ENCODE data around the gene CLDN4.

The CLDN4 gene

GRCh38 chr7:73870041-73870492 is 39.3 kb downstream of the CLDN4 start:
- H3K4me3 ChIP-seq (ENCODE audit: low read depth, low read length): no peak overlapping the region
- TF ChIP-seq, protein P1, sequence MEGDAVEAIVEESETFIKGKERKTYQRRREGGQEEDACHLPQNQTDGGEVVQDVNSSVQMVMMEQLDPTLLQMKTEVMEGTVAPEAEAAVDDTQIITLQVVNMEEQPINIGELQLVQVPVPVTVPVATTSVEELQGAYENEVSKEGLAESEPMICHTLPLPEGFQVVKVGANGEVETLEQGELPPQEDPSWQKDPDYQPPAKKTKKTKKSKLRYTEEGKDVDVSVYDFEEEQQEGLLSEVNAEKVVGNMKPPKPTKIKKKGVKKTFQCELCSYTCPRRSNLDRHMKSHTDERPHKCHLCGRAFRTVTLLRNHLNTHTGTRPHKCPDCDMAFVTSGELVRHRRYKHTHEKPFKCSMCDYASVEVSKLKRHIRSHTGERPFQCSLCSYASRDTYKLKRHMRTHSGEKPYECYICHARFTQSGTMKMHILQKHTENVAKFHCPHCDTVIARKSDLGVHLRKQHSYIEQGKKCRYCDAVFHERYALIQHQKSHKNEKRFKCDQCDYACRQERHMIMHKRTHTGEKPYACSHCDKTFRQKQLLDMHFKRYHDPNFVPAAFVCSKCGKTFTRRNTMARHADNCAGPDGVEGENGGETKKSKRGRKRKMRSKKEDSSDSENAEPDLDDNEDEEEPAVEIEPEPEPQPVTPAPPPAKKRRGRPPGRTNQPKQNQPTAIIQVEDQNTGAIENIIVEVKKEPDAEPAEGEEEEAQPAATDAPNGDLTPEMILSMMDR (IDR thresholded peaks at IDR 0.05; ENCODE audit: control insufficient read depth, extremely low read depth, insufficient read depth): no peak
- DNase-seq (ENCODE audit: low read depth): no peak

GRCh38 chr7:73871163-73872011 is 40.6 kb downstream of the CLDN4 start:
- DNase-seq (ENCODE audit: low read depth): no peak
- H3K4me3 ChIP-seq (ENCODE audit: low read depth, low read length): no peak overlapping the region

DNA sequence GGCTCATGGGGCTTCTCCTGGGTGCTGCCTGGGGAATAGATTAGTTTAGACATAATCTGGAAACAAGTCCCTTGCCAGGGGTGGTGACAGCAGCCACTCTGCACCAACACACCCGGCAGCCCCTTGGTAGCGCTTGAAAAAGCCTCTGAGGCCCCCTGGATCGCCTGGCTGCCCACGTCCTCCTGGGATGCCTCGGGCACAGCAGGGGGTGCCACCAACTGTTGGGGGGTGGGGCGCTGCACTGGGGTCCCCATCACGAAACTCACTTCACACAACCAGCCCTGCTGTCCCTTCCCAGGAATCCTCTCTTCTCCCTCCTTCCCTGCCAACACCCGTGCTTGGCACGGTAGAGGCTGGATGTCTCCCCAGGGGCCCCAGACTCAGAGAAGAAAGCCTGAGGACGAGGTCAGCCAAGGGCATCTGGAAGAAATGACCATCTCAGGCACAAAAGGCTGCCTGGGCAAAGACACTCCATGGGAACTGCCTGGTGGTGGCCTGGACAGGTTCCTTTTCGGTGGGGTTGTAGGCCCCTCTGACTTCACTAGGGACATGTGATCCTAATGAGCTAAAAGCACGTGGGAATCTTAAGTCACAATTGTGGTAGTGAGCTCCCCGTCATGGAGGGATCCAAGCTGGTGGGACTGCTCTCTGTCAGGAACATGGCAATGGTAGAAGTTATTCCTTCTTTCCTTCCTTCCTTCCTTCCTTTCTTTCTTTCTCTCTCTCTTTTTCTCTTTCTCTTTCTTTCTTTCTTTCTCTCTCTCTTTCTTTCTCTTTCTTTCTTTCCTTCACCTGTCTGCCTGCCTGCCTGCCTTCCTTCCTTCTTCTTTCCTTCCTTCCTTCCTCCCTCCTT is 41.5 kb downstream of the CLDN4 start:
- no peak for DNase-seq (ENCODE audit: low read depth)
- TF ChIP-seq, protein P1 (IDR thresholded peaks at IDR 0.05; ENCODE audit: control insufficient read depth, extremely low read depth, insufficient read depth): no peak
- no peak overlapping the region for H3K4me3 ChIP-seq (ENCODE audit: low read depth, low read length)

More at GRCh38 chr7:73871163-73872011, 40.6 kb downstream of the CLDN4 start:
- TF ChIP-seq, protein P1 (IDR thresholded peaks at IDR 0.05; ENCODE audit: control insufficient read depth, extremely low read depth, insufficient read depth): no peak

GRCh38 chr7:73876361-73876760 is 45.6 kb downstream of the CLDN4 start:
- H3K4me3 ChIP-seq (ENCODE audit: low read depth, low read length): no peak overlapping the region
- TF ChIP-seq, protein P1 (IDR thresholded peaks at IDR 0.05; ENCODE audit: control insufficient read depth, extremely low read depth, insufficient read depth): no peak
- DNase-seq (ENCODE audit: low read depth): no peak

GRCh38 chr7:73876973-73877372 is 46.2 kb downstream of the CLDN4 start:
- H3K4me3 ChIP-seq (ENCODE audit: low read depth, low read length): no peak overlapping the region
- TF ChIP-seq, protein P1 (IDR thresholded peaks at IDR 0.05; ENCODE audit: control insufficient read depth, extremely low read depth, insufficient read depth): no peak
- DNase-seq (ENCODE audit: low read depth): no peak

- TF ChIP-seq, protein P1 (IDR thresholded peaks at IDR 0.05; ENCODE audit: control insufficient read depth, extremely low read depth, insufficient read depth): no peak
- no peak overlapping the region for H3K4me3 ChIP-seq (ENCODE audit: low read depth, low read length)
- DNase-seq (ENCODE audit: low read depth): no peak
Observed at GRCh38 chr7:73879977-73880681, 49.3 kb downstream of the CLDN4 start.
